Frontal cortex (tissue), 4 donors: ENCODE measurements around the gene BTN2A1. TPM values are rescaled to one million over a fixed set of nuclear protein-coding genes. Genes with fewer than 3 reads are reported as not detected.

Experiments
- DNase-seq, 2 donors: peaks; one replicate each; pipeline ENCODE4 v3.0.0; 2012; ENCODE audit warnings: low spot score in 2 of 2
- FAIRE-seq: peaks from 2 replicates; lab custom pipeline; 2012; peaks lifted over from hg19 to GRCh38; lab: Jason Lieb, UNC
- total RNA-seq: library from RNA; depleted of rRNA; stranded (reverse); fragments of >200 nt; gene quantifications from one replicate; pipeline ENCODE4 v1.2.3, GENCODE V29; 2014
- donor health status: control.
- donor health status: control.
- donor health status: control.

Gene BTN2A1
- total RNA-seq, 1 donor from 2014 or later = 10.2 TPM

GRCh38 chr6:26464014-26464413, 6.3 kb downstream of the BTN2A1 start:
- FAIRE-seq = no peak
- DNase-seq = no peak

- DNase-seq (no peak), FAIRE-seq (no peak)
These were observed 6.8 kb downstream of the BTN2A1 start for GRCh38 chr6:26464416-26465131.

GRCh38 chr6:26465776-26466175, 8.0 kb downstream of the BTN2A1 start:
- DNase-seq (no peak), FAIRE-seq (no peak)

- DNase-seq = no peak
- FAIRE-seq = no peak
These were observed 11.1 kb downstream of the BTN2A1 start for GRCh38 chr6:26468829-26469228.

- FAIRE-seq (no peak), DNase-seq (no peak)
These were observed 12.9 kb downstream of the BTN2A1 start for GRCh38 chr6:26470643-26471042.

GRCh38 chr6:26471970-26472369, 14.2 kb downstream of the BTN2A1 start:
- FAIRE-seq (no peak), DNase-seq (no peak)

- FAIRE-seq (no peak), DNase-seq (no peak)
These were observed 15.0 kb downstream of the BTN2A1 start for GRCh38 chr6:26472549-26473290.

- FAIRE-seq = no peak
These were observed 15.6 kb downstream of the BTN2A1 start for GRCh38 chr6:26473429-26473757.

GRCh38 chr6:26473758-26474438, 16.1 kb downstream of the BTN2A1 start:
- FAIRE-seq = no peak

More at GRCh38 chr6:26473429-26473757, 15.6 kb downstream of the BTN2A1 start:
- no peak for DNase-seq

GRCh38 chr6:26474439-26474881, 16.7 kb downstream of the BTN2A1 start:
- FAIRE-seq (no peak), DNase-seq (no peak)

More at GRCh38 chr6:26473758-26474438, 16.1 kb downstream of the BTN2A1 start:
- peak; percentile 50 to 73 for DNase-seq

GRCh38 chr6:26475823-26476729, 18.3 kb downstream of the BTN2A1 start:
- DNase-seq = no peak
- no peak for FAIRE-seq

- no peak for FAIRE-seq
- DNase-seq = no peak
These were observed 19.1 kb downstream of the BTN2A1 start for GRCh38 chr6:26476896-26477295.

- no peak for DNase-seq
- FAIRE-seq = no peak
These were observed 19.7 kb downstream of the BTN2A1 start for GRCh38 chr6:26477426-26477825.

GRCh38 chr6:26478100-26478984, 20.6 kb downstream of the BTN2A1 start:
- FAIRE-seq (no peak), DNase-seq (no peak)

- FAIRE-seq (no peak), DNase-seq (no peak)
These were observed 21.2 kb downstream of the BTN2A1 start for GRCh38 chr6:26478985-26479278.

- no peak for DNase-seq
- no peak for FAIRE-seq
These were observed 24.6 kb downstream of the BTN2A1 start for GRCh38 chr6:26482338-26482737.

- DNase-seq = no peak
- no peak for FAIRE-seq
These were observed 26.0 kb downstream of the BTN2A1 start for GRCh38 chr6:26483727-26484126.

- FAIRE-seq = no peak
- DNase-seq = no peak
These were observed 26.4 kb downstream of the BTN2A1 start for GRCh38 chr6:26484161-26484560.
